ENCODE data around the gene PHLDB1.

- TF ChIP-seq CTCF (IDR thresholded peaks at IDR 0.05; ENCODE audit: borderline replicate concordance, extremely low read depth, low read length, poor library complexity, severe bottlenecking) (peak; percentile 15), EZH2 (IDR thresholded peaks at IDR 0.05; ENCODE audit: borderline replicate concordance, low read depth, low read length, severe bottlenecking) (no peak)
Measured at GRCh38 chr11:118652681-118653181, 45.3 kb downstream of the PHLDB1 start.

Data from DND-41 (cell line).